Measurements from ENCODE around the gene SLC13A4.

GRCh38 chr7:135726911-135727673 is 894 bp downstream of the SLC13A4 start:
- TF ChIP-seq CTCF (CRISPR knock-in tag; IDR thresholded peaks at IDR 0.05): no peak
- no peak for TF ChIP-seq ETS1 (CRISPR knock-in tag; IDR thresholded peaks at IDR 0.05)
- TF ChIP-seq ZNF24 (IDR thresholded peaks at IDR 0.05): no peak
- TF ChIP-seq ZNF124 (CRISPR knock-in tag; IDR thresholded peaks at IDR 0.05): no peak
- TF ChIP-seq USF2 (IDR thresholded peaks at IDR 0.05; ENCODE audit: low read depth, low read length): no peak
- no peak for TF ChIP-seq USF2 (CRISPR knock-in tag; IDR thresholded peaks at IDR 0.05; ENCODE audit: borderline replicate concordance)
- TF ChIP-seq MAX (IDR thresholded peaks at IDR 0.05): no peak
- no peak for TF ChIP-seq RARA (CRISPR knock-in tag; IDR thresholded peaks at IDR 0.05)
- no peak for TF ChIP-seq MYC (CRISPR knock-in tag; IDR thresholded peaks at IDR 0.05; ENCODE audit: borderline replicate concordance)
- TF ChIP-seq TCF12 (IDR thresholded peaks at IDR 0.05): no peak
- TF ChIP-seq TCF12 (CRISPR knock-in tag; IDR thresholded peaks at IDR 0.05): no peak
- no peak for TF ChIP-seq IRF1 (CRISPR knock-in tag; IDR thresholded peaks at IDR 0.05; ENCODE audit: low read depth)
- TF ChIP-seq ZNF768 (CRISPR knock-in tag; IDR thresholded peaks at IDR 0.05): no peak

Measured in HepG2 (cell line).